IMR-90 (cell line): ENCODE measurements around the gene HMGN4. TPM values are rescaled to one million over a fixed set of nuclear protein-coding genes. Genes with fewer than 3 reads are reported as not detected.

Source experiments
- ATAC-seq: fragments of 200-7000 bp; cut with Tn5 transposase; 2 replicates; pipeline ENCODE4 v1.9.1; 2020; ENCODE audit warnings: low read depth, mild to moderate bottlenecking, moderate library complexity
- BruUV-seq: library from RNA; stranded (reverse); fragments of 400-500 nt; replicated peaks from 2 replicates; lab custom pipeline; 2021; lab: Mats Ljungman, UMichigan
- CTCF ChIA-PET: fragments of 300-600 bp; formaldehyde crosslinking; extraction: SDS; loops from one replicate; lab custom pipeline; 2021; ENCODE audit warnings: antibody characterized with exemption; lab: Yijun Ruan, JAX
- POLR2A ChIA-PET: fragments of 300-600 bp; sonication (Branson Sonifier 250); formaldehyde crosslinking; loops from one replicate; lab custom pipeline; 2022; ENCODE audit warnings: antibody characterized with exemption; ENCODE audit not compliant: unreplicated experiment; lab: Charles Lee
- DNase-seq: peaks from one replicate; pipeline ENCODE4 v3.0.0; 2013
- H2AFZ ChIP-seq: replicated peaks from 2 replicates; pipeline ENCODE3; 2013; ENCODE audit warnings: low read length, mild to moderate bottlenecking; ENCODE audit not compliant: poor library complexity
- H2AK5ac ChIP-seq: 2 replicates; pipeline ENCODE4 v1.6.1; 2013; ENCODE audit warnings: low read depth, low read length, inconsistent platforms
- H2AK9ac ChIP-seq: replicated peaks from 2 replicates; pipeline ENCODE3; 2013; ENCODE audit warnings: mild to moderate bottlenecking, low read depth, low read length, moderate library complexity; ENCODE audit not compliant: poor library complexity
- H2BK120ac ChIP-seq: 2 replicates; pipeline ENCODE4 v1.6.1; 2013; ENCODE audit warnings: low read depth, low read length, inconsistent platforms
- H2BK15ac ChIP-seq: 3 replicates; pipeline ENCODE4 v1.6.1; 2013; ENCODE audit warnings: low read depth, low read length, inconsistent platforms
- H2BK20ac ChIP-seq: 2 replicates; pipeline ENCODE4 v1.6.1; 2013; ENCODE audit warnings: low read depth, mild to moderate bottlenecking, inconsistent platforms, low read length, moderate library complexity
- H2BK5ac ChIP-seq: 2 replicates; pipeline ENCODE4 v1.6.1; 2013; ENCODE audit warnings: mild to moderate bottlenecking, low read depth, low read length, inconsistent platforms; ENCODE audit not compliant: poor library complexity, severe bottlenecking
- H3K14ac ChIP-seq: replicated peaks from 2 replicates; pipeline ENCODE4 v1.6.1; 2013; ENCODE audit warnings: low read depth, low read length, inconsistent platforms
- H3K18ac ChIP-seq: 2 replicates; pipeline ENCODE4 v1.6.1; 2013; ENCODE audit warnings: low read depth, low read length, control low read depth
- H3K23ac ChIP-seq: 2 replicates; pipeline ENCODE4 v1.6.1; 2013; ENCODE audit warnings: low read depth, low read length, inconsistent platforms
- H3K27ac ChIP-seq: 2 replicates; pipeline ENCODE4 v1.5.1; 2013; ENCODE audit warnings: mild to moderate bottlenecking, control low read depth, low read length; ENCODE audit not compliant: insufficient read depth
- H3K27me3 ChIP-seq: 2 replicates; pipeline ENCODE4 v1.6.1; 2013; ENCODE audit warnings: low read length; ENCODE audit not compliant: control insufficient read depth, insufficient read depth
- H3K36me3 ChIP-seq: 2 replicates; pipeline ENCODE4 v1.6.1; 2013; ENCODE audit warnings: low read length, mixed read lengths; ENCODE audit not compliant: control insufficient read depth, insufficient read depth
- H3K4ac ChIP-seq: 2 replicates; pipeline ENCODE4 v1.6.1; 2013; ENCODE audit warnings: low read depth, low read length, inconsistent platforms
- H3K4me1 ChIP-seq: 2 replicates; pipeline ENCODE4 v1.6.1; 2013; ENCODE audit warnings: low read length, mixed read lengths; ENCODE audit not compliant: control insufficient read depth, insufficient read depth
- H3K4me2 ChIP-seq: 2 replicates; pipeline ENCODE4 v1.6.1; 2013; ENCODE audit warnings: low read depth, mild to moderate bottlenecking, control low read depth, low read length, moderate library complexity
- H3K4me3 ChIP-seq: 2 replicates; pipeline ENCODE4 v1.5.1; 2013; ENCODE audit warnings: low read depth, mild to moderate bottlenecking, control low read depth, low read length, moderate library complexity; ENCODE audit not compliant: insufficient read depth
- H3K56ac ChIP-seq: 2 replicates; pipeline ENCODE4 v1.6.1; 2013; ENCODE audit warnings: low read length, inconsistent platforms; ENCODE audit not compliant: insufficient read depth; ENCODE audit errors: extremely low read depth
- H3K79me1 ChIP-seq, 2 experiments: 2 replicates each; pipeline ENCODE4 v1.6.1; 2013; ENCODE audit warnings: low read length in 2 of 2, inconsistent platforms in 1 of 2, low read depth in 1 of 2
- H3K9ac ChIP-seq: 2 replicates; pipeline ENCODE4 v1.6.1; 2013; ENCODE audit warnings: low read depth, low read length, control low read depth
- H3K9me1 ChIP-seq: 2 replicates; pipeline ENCODE4 v1.6.1; 2013; ENCODE audit warnings: low read length, inconsistent platforms; ENCODE audit not compliant: insufficient read depth
- H3K9me3 ChIP-seq: 2 replicates; pipeline ENCODE4 v1.6.1; 2013; ENCODE audit warnings: low read length; ENCODE audit not compliant: control insufficient read depth, insufficient read depth
- H4K20me1 ChIP-seq: 2 replicates; pipeline ENCODE4 v1.6.1; 2013; ENCODE audit warnings: low read length, inconsistent platforms; ENCODE audit not compliant: insufficient read depth
- H4K5ac ChIP-seq: 2 replicates; pipeline ENCODE4 v1.6.1; 2013; ENCODE audit warnings: mild to moderate bottlenecking, low read depth, low read length, control low read depth
- H4K8ac ChIP-seq, 2 experiments: 2 replicates each; pipeline ENCODE4 v1.6.1; 2013; ENCODE audit warnings: low read depth in 2 of 2, low read length in 2 of 2, control low read depth in 1 of 2, inconsistent platforms in 1 of 2
- H4K91ac ChIP-seq: 2 replicates; pipeline ENCODE4 v1.6.1; 2013; ENCODE audit warnings: low read depth, low read length, inconsistent platforms; ENCODE audit not compliant: insufficient read depth
- CHD1 ChIP-seq: IDR thresholded peaks from 2 replicates; pipeline ENCODE4 v1.6.1; 2012; ENCODE audit warnings: low read depth, low read length, improper control_type of control experiment
- ELK1 ChIP-seq: fragments of 150-350 bp; IDR thresholded peaks from 2 replicates; pipeline ENCODE4 v1.6.1; 2016; ENCODE audit warnings: low read depth, mild to moderate bottlenecking, low read length, moderate library complexity, borderline replicate concordance
- FOS ChIP-seq: fragments of 150-350 bp; IDR thresholded peaks from 2 replicates; pipeline ENCODE4 v1.6.1; 2016; ENCODE audit warnings: low read depth, low read length
- MAFK ChIP-seq: IDR thresholded peaks from 2 replicates; pipeline ENCODE4 v1.6.1; 2012; ENCODE audit warnings: low read depth, low read length, improper control_type of control experiment
- NFE2L2 ChIP-seq: fragments of 150-350 bp; IDR thresholded peaks from 2 replicates; pipeline ENCODE4 v1.6.1; 2016; ENCODE audit warnings: low read depth, mild to moderate bottlenecking, low read length
- POLR2A ChIP-seq: IDR thresholded peaks from 2 replicates; pipeline ENCODE4 v1.6.1; 2012; ENCODE audit warnings: mild to moderate bottlenecking, low read depth, low read length
- RCOR1 ChIP-seq: IDR thresholded peaks from 2 replicates; pipeline ENCODE4 v1.6.1; 2012; ENCODE audit warnings: mild to moderate bottlenecking, low read length, improper control_type of control experiment; ENCODE audit not compliant: insufficient replicate concordance
- SMC3 ChIP-seq: fragments of 150-350 bp; IDR thresholded peaks from 2 replicates; pipeline ENCODE4 v1.6.1; 2016; ENCODE audit warnings: low read depth, mild to moderate bottlenecking, antibody characterized with exemption, low read length, moderate library complexity
- WGBS, 2 experiments: methylation state at CpG; one replicate each; pipeline versions ENCODE4 v1.1.5 to v1.1.7; 2013; ENCODE audit warnings: missing lambda C conversion rate in 2 of 2; ENCODE audit not compliant: insufficient read length in 1 of 2; ENCODE audit errors: extremely low coverage in 2 of 2; 5-methylcytosine and 5-hydroxymethylcytosine counted together
- dilution Hi-C: fragments of 300-500 bp; cut with HindIII; formaldehyde crosslinking; loops from one replicate; pipeline ENCODE4 v1.14.3; 2018; ENCODE audit warnings: low sequenced_read_pairs; ENCODE audit not compliant: unreplicated experiment
- in situ Hi-C: fragments of 300-500 bp; cut with MboI; formaldehyde crosslinking; loops from 3 replicates; pipeline ENCODE4 v1.14.3; 2019; ENCODE audit warnings: low sequenced_read_pairs, inconsistent platforms, mixed read lengths
- intact Hi-C: fragments of 100-400 bp; cut with micrococcal nuclease; formaldehyde crosslinking; loops from 2 replicates; pipeline ENCODE4 v1.10.0; 2022
- polyA plus RNA-seq, 3 experiments: library from polyadenylated mRNA; depleted of rRNA; stranded (reverse); fragments of >200 nt; gene quantifications; 2 replicates each; pipeline ENCODE4 v1.2.3, GENCODE V29; 2012; ENCODE audit warnings: low replicate concordance in 1 of 3
- total RNA-seq: library from RNA; depleted of rRNA; stranded (reverse); fragments of >200 nt; gene quantifications from 2 replicates; pipeline ENCODE4 v1.2.3, GENCODE V29; 2012
- TF ChIP-seq, protein P1 (sequence below): conservative IDR thresholded peaks from 2 replicates; pipeline ENCODE4 v1.5.1; 2012; ENCODE audit warnings: mild to moderate bottlenecking, low read depth, low read length, improper control_type of control experiment

HMGN4 gene
- total and polyA plus RNA-seq, 2 of the 4 experiments (the other 2 are of a cell fraction), result 46.4 to 50.2 TPM

- intact Hi-C loops (no loop called here), in situ Hi-C loops (no loop called here), dilution Hi-C loops (no loop called here)
- DNase-seq, result no peak
- H2AK5ac ChIP-seq, result no peak overlapping the region
- H4K8ac ChIP-seq, result no peak overlapping the region
- H2BK15ac ChIP-seq, result no peak overlapping the region
- no peak overlapping the region for H2AK9ac ChIP-seq
- no TSS peak for BruUV-seq
- H3K18ac ChIP-seq, result no peak overlapping the region
- no peak overlapping the region for H2BK20ac ChIP-seq
- no peak overlapping the region for H3K56ac ChIP-seq
- CTCF ChIA-PET, result no interaction called here
- H3K4me3 ChIP-seq, result no peak overlapping the region
- H4K20me1 ChIP-seq, result no peaks in the 10 kb centered on the region
- WGBS, 2 experiments, result 100% methylated on average over 1 of the region's 3 CpGs; no CpG with 5 or more reads in 1 of the 2 experiments
- H4K5ac ChIP-seq, result no peak overlapping the region
- H3K36me3 ChIP-seq, result no peaks in the 10 kb centered on the region
- H2AFZ ChIP-seq, result no peak overlapping the region
- H3K79me1 ChIP-seq, result no peaks in the 10 kb centered on the region
- no peak overlapping the region for H2BK120ac ChIP-seq
- no peaks in the 10 kb centered on the region for H3K9me3 ChIP-seq
- TF ChIP-seq FOS (no peak), SMC3 (no peak), POLR2A (no peak), MAFK (no peak), NFE2L2 (no peak), CHD1 (no peak), ELK1 (no peak), RCOR1 (no peak)
- TF ChIP-seq, protein P1, sequence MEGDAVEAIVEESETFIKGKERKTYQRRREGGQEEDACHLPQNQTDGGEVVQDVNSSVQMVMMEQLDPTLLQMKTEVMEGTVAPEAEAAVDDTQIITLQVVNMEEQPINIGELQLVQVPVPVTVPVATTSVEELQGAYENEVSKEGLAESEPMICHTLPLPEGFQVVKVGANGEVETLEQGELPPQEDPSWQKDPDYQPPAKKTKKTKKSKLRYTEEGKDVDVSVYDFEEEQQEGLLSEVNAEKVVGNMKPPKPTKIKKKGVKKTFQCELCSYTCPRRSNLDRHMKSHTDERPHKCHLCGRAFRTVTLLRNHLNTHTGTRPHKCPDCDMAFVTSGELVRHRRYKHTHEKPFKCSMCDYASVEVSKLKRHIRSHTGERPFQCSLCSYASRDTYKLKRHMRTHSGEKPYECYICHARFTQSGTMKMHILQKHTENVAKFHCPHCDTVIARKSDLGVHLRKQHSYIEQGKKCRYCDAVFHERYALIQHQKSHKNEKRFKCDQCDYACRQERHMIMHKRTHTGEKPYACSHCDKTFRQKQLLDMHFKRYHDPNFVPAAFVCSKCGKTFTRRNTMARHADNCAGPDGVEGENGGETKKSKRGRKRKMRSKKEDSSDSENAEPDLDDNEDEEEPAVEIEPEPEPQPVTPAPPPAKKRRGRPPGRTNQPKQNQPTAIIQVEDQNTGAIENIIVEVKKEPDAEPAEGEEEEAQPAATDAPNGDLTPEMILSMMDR, result no peak
- no peak overlapping the region for H3K27ac ChIP-seq
- H3K27me3 ChIP-seq, result peaks cover 6% of the 10 kb centered on the region
- H3K14ac ChIP-seq, result no peak overlapping the region
- H3K4ac ChIP-seq, result no peak overlapping the region
- no peak overlapping the region for H4K91ac ChIP-seq
- no peak overlapping the region for H3K9ac ChIP-seq
- H3K4me2 ChIP-seq, result no peak overlapping the region
- H2BK5ac ChIP-seq, result no peak overlapping the region
- POLR2A ChIA-PET, result no interaction called here
- H3K9me1 ChIP-seq, result no peaks in the 10 kb centered on the region
- ATAC-seq, result no peak
- H3K23ac ChIP-seq, result no peak overlapping the region
- H3K4me1 ChIP-seq, result no peaks in the 10 kb centered on the region
Observed at GRCh38 chr6:26494117-26494516, 44.0 kb upstream of the HMGN4 start.
